GM21737 (cell line): ENCODE results near the gene SERINC4.

Source experiments
- ATAC-seq: cut with Tn5 transposase; IDR thresholded peaks from one replicate; pipeline ENCODE4 v1.9.1; 2021; ENCODE audit warnings: mild to moderate bottlenecking, moderate library complexity; ENCODE audit not compliant: unreplicated experiment

SERINC4 gene

GRCh38 chr15:43763819-43764446, 36.1 kb downstream of the SERINC4 start:
- ATAC-seq, result no peak

- no peak for ATAC-seq
Measured at GRCh38 chr15:43762824-43763223, 37.2 kb downstream of the SERINC4 start.

GRCh38 chr15:43751885-43752284, 48.1 kb downstream of the SERINC4 start:
- no peak for ATAC-seq

DNA sequence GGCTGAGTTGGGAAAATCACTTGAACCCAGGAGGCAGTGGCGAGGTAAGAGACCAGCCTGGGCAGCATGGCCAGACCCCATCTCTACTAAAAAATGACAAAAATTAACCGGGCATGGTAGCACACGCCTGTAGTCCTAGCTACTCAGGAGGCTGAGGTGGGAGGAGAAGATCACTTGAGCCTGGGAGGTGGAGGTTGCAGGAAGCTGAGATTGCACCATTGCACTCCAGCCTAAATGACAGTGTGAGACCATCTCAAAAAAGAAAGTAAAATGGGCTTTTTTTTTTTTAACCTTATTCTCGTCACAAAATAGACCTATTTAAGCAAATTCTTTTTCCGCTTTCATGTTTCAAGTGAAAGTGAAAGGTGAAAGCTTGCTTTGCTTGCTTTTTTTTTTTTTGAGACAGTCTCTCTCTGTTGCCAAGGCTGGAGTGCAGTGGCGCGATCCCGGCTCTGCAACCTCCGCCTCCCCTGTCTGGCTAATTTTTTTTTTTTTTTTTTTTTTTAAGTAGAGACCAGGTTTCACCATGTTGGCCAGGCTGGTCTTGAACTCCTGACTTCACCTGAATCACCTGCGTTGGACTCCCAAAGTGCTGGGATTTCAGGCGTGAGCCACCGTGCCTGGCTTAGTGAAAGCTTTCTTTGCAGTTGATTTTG, 50.2 kb downstream of the SERINC4 start:
- ATAC-seq, result no peak

DNA sequence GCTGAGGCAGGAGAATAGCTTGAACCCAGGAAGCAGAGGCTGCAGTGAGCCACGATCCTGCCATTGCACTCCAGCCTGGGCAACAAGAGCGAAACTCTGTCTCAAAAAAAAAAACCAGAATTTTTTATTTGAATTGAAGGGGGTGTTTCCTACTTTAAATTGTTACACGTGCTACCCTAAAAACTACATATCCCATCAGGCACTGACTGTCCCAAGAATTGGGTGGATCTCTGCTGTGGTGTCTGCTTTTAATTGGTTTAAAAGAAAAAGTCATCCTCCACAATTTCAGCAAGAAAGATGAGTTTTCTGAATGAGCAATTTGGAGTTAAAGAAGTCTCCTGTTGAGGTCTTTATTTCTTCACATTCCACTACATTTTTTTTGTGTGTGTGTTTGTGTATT, 51.6 kb downstream of the SERINC4 start:
- ATAC-seq, result no peak

DNA sequence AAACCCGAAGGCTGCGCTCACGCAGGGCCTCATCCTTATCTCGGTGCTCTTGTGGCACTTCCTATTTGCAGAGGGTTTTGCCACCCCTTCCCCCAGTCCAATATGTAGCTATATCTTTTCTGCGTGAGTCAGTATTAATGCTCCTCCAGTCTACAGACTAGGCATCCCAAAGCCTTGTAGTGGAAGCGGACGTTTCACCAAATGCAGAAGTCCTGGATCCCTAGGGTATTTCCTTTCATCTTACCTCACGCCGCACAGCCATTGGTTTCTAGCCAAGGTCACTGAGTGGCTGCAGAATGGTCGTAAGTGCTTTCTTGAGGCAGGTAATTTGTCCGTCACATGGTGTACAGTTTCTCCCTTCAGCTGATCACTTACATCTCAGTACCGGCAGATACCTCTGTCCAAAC, 53.1 kb downstream of the SERINC4 start:
- peak; percentile 20 for ATAC-seq

- ATAC-seq, result peak; percentile 75
Measured at GRCh38 chr15:43746245-43746902, 53.6 kb downstream of the SERINC4 start, which contains the start of gene PDIA3. TSS of gene PDIA3 (plus strand) at chr15:43746438. CDS start at chr15:43746540, 102 bp downstream.
